Liver (tissue), 9 donors: Measurements from ENCODE around the gene OCA2. TPM values are rescaled to one million over a fixed set of nuclear protein-coding genes. Genes with fewer than 3 reads are reported as not detected.

Experiments used
- DNase-seq: peaks from one replicate; pipeline ENCODE4 v3.0.0-alpha.2; 2017; ENCODE audit warnings: low spot score
- H3K27ac ChIP-seq, 2 donors: one replicate each; pipeline ENCODE4 v1.7.0; 2013; ENCODE audit warnings: inconsistent platforms in 2 of 2, low read length in 2 of 2, control low read depth in 1 of 2, low read depth in 1 of 2, mild to moderate bottlenecking in 1 of 2
- H3K27me3 ChIP-seq, 4 donors: one replicate each; pipeline versions ENCODE4 v1.6.1 to v1.7.0; 2013; ENCODE audit warnings: low read length in 3 of 4, inconsistent platforms in 1 of 4, mild to moderate bottlenecking in 1 of 4, moderate library complexity in 1 of 4; ENCODE audit not compliant: control insufficient read depth in 4 of 4, insufficient read depth in 4 of 4
- H3K36me3 ChIP-seq, 4 donors: one replicate each; pipeline versions ENCODE4 v1.6.1 to v1.7.0; 2013; ENCODE audit warnings: low read length in 3 of 4, mild to moderate bottlenecking in 3 of 4, low read depth in 1 of 4, moderate library complexity in 1 of 4; ENCODE audit not compliant: control insufficient read depth in 4 of 4, insufficient read depth in 3 of 4
- H3K4me1 ChIP-seq, 4 donors: one replicate each; pipeline versions ENCODE4 v1.6.1 to v1.7.0; 2013; ENCODE audit warnings: low read length in 3 of 4, mild to moderate bottlenecking in 3 of 4, moderate library complexity in 1 of 4; ENCODE audit not compliant: control insufficient read depth in 4 of 4, insufficient read depth in 4 of 4
- H3K4me3 ChIP-seq, 3 donors: one replicate each; pipeline versions ENCODE4 v1.6.1 to v1.7.0; 2013; ENCODE audit warnings: low read length in 3 of 3, control low read depth in 1 of 3, low read depth in 1 of 3, mild to moderate bottlenecking in 1 of 3
- H3K9ac ChIP-seq, 2 donors: one replicate each; pipeline ENCODE4 v1.7.0; 2013; ENCODE audit warnings: low read length in 2 of 2, mild to moderate bottlenecking in 2 of 2, moderate library complexity in 2 of 2, control low read depth in 1 of 2, low read depth in 1 of 2
- H3K9me3 ChIP-seq, 4 donors: one replicate each; pipeline versions ENCODE4 v1.6.1 to v1.7.0; 2013; ENCODE audit warnings: low read length in 3 of 4; ENCODE audit not compliant: control insufficient read depth in 4 of 4
- ATF3 ChIP-seq: IDR thresholded peaks from 2 replicates; pipeline ENCODE4 v1.6.1; 2016; ENCODE audit warnings: antibody characterized with exemption
- CTCF ChIP-seq: fragments of 150-350 bp; IDR thresholded peaks from 2 replicates; pipeline ENCODE4 v1.5.1; 2017; ENCODE audit warnings: improper control_type of control experiment, low read depth, low read length; ENCODE audit not compliant: missing input control
- FOXA1 ChIP-seq: IDR thresholded peaks from 2 replicates; pipeline ENCODE4 v1.6.1; 2016; ENCODE audit warnings: antibody characterized with exemption
- FOXA2 ChIP-seq: IDR thresholded peaks from 2 replicates; pipeline ENCODE4 v1.6.1; 2016; ENCODE audit warnings: antibody characterized with exemption
- GABPA ChIP-seq, 2 donors: IDR thresholded peaks in 1 of 2; conservative IDR thresholded peaks in 1 of 2; 2 replicates each; pipeline ENCODE4 v1.6.1; 2016; ENCODE audit warnings: antibody characterized with exemption in 2 of 2, mild to moderate bottlenecking in 1 of 2, moderate library complexity in 1 of 2
- HNF4A ChIP-seq, 2 donors: conservative IDR thresholded peaks; 2 replicates each; pipeline ENCODE4 v1.6.1; 2016; ENCODE audit warnings: antibody characterized with exemption in 2 of 2, mild to moderate bottlenecking in 2 of 2
- JUND ChIP-seq, 2 donors: IDR thresholded peaks; 2 replicates each; pipeline ENCODE4 v1.6.1; 2016; ENCODE audit warnings: antibody characterized with exemption in 2 of 2
- RAD21 ChIP-seq, 2 donors: IDR thresholded peaks; 2 replicates each; pipeline ENCODE4 v1.6.1; 2016; ENCODE audit warnings: antibody characterized with exemption in 2 of 2, mild to moderate bottlenecking in 2 of 2
- RXRA ChIP-seq, 2 donors: IDR thresholded peaks; 2 replicates each; pipeline ENCODE4 v1.6.1; 2017 to 2018; ENCODE audit warnings: antibody characterized with exemption in 2 of 2, mild to moderate bottlenecking in 1 of 2
- TAF1 ChIP-seq: conservative IDR thresholded peaks from 2 replicates; pipeline ENCODE4 v1.6.1; 2016; ENCODE audit warnings: antibody characterized with exemption, mild to moderate bottlenecking
- YY1 ChIP-seq: IDR thresholded peaks from 2 replicates; pipeline ENCODE4 v1.6.1; 2016; ENCODE audit warnings: antibody characterized with exemption, mild to moderate bottlenecking
- WGBS: extraction: QIAGEN DNeasy Blood & Tissue Kit; methylation state at CpG from one replicate; pipeline ENCODE4 v1.1.7; 2013; 5-methylcytosine and 5-hydroxymethylcytosine counted together
- polyA plus RNA-seq, 2 donors: library from polyadenylated mRNA; stranded (reverse) in 1 of 2; unstranded in 1 of 2; fragments of 200-250 nt in 1 of 2; fragments of >200 nt in 1 of 2; fragmentation: Nextera tagmentation in 1 of 2; extraction: Ambion mirVana in 1 of 2; gene quantifications; one replicate each; pipeline versions ENCODE4 v1.2.1 to v1.2.3, GENCODE V29; 2013 to 2015
- total RNA-seq, 2 donors: library from RNA; depleted of rRNA; stranded (reverse); fragments of >200 nt; gene quantifications; one replicate each; pipeline ENCODE4 v1.2.3, GENCODE V29; 2014
- TF ChIP-seq, protein P1 (sequence below): IDR thresholded peaks from 2 replicates; pipeline ENCODE4 v1.6.1; 2016; ENCODE audit warnings: antibody characterized with exemption, mild to moderate bottlenecking
- TF ChIP-seq, protein P2 (sequence below): IDR thresholded peaks from 2 replicates; pipeline ENCODE4 v1.6.1; 2016; ENCODE audit warnings: antibody characterized with exemption
- donor health status: healthy.
- donor health status: healthy.
- donor health status: healthy.
- donor health status: healthy.
- donor health status: healthy.

Gene OCA2
- total and polyA plus RNA-seq, 4 donors: 0.02 to 0.56 (median 0.15) TPM

- no peak for TF ChIP-seq FOXA1
- no peak for TF ChIP-seq ATF3
- peak; percentile 22 to 83 for TF ChIP-seq HNF4A (conservative IDR thresholded peaks at IDR 0.05)
- TF ChIP-seq RXRA (IDR thresholded peaks at IDR 0.05): peak in 1 of 2 donors; percentile 26
- no peak overlapping the region for H3K27ac ChIP-seq
- H3K4me1 ChIP-seq: peaks cover 0 to 14% (median 7%) of the 10 kb centered on the region in 4 donors
- no peak overlapping the region for H3K4me3 ChIP-seq
- no peaks in the 10 kb centered on the region for H3K9me3 ChIP-seq
- no peaks in the 10 kb centered on the region for H3K27me3 ChIP-seq
- peak; percentile 34 for DNase-seq
- WGBS: 48% methylated on average over 4 of the region's 4 CpGs
- no peaks in the 10 kb centered on the region for H3K36me3 ChIP-seq
- H3K9ac ChIP-seq: no peak overlapping the region
These were observed 61.0 kb downstream of the OCA2 start for GRCh38 chr15:28037969-28038590.

DNA sequence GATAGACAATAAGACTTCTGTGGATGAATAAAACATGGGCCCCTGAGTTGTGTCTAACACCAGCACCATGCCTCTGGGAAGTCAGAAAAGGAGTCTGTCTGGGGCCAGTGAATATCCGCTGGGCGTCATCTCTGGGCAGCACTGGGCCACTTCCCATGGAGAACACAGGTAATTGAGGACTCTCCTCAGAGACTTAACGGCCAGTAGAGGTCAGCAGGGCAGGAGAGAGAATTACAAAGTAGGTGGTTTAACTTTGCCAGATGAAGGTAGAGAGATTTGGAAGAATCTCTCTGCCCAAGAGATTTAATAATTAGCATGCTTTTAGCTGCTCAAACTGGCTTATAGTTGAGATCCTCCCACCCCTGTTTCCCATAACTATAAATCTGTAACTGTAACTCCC lies 65.7 kb downstream of the OCA2 start:
- Histone ChIP-seq H3K9ac (no peak overlapping the region), H3K36me3 (no peaks in the 10 kb centered on the region), H3K9me3 (no peaks in the 10 kb centered on the region), H3K4me3 (no peak overlapping the region), H3K27me3 (no peaks in the 10 kb centered on the region), H3K27ac (no peak overlapping the region), H3K4me1 (peaks cover 0 to 10% (median 4%) of the 10 kb centered on the region in 4 donors)
- DNase-seq: peak; percentile 19
- no peak for TF ChIP-seq FOXA2
- TF ChIP-seq RAD21 (IDR thresholded peaks at IDR 0.05): peak in 1 of 2 donors; percentile 39
- 61% methylated on average over 3 of the region's 3 CpGs for WGBS

DNA sequence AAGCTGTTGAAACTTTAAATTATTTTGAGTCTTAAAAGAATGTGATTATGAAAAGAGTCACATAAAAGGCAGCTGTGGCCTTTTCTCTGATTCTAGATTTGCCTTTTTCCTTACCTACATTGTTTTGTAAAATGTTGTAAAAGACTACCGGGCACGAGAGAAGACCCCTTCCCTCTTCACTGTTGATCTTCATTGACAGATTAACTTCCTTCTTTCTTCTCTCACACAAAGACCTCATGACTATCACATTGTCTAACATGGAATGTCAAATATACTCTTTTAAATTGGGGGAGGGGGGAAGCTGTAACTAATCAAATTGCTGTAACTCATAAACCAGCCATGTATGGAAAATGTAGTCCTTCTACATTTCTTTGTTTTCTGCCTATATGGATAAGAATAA lies 68.3 kb downstream of the OCA2 start:
- 86% methylated on average over 2 of the region's 2 CpGs for WGBS
- no peak for DNase-seq

DNA sequence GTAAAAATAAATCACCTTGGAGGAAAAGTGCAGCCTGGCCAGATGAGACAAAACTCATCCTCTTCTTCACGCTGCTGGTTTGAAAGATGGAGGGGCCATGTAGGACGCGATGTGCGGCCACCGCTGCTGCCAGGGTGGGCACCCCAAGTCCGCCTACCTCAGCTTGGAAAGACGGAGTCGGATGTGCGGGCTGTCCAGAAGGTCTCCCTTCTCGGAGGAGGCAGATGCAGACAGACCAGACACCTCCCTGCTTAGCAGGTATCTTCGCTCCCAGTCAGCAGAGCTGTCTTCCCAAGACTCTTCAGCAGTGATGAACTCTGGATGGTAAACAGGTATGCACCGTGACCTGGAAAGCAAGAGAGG lies 71.4 kb downstream of the OCA2 start:
- no peaks in the 10 kb centered on the region for H3K36me3 ChIP-seq
- H3K4me1 ChIP-seq: no peaks in the 10 kb centered on the region
- TF ChIP-seq RXRA (IDR thresholded peaks at IDR 0.05) (no peak), YY1 (no peak), HNF4A (conservative IDR thresholded peaks at IDR 0.05) (no peak), FOXA2 (no peak), JUND (IDR thresholded peaks at IDR 0.05) (no peak), CTCF (no peak), FOXA1 (no peak), TAF1 (no peak)
- TF ChIP-seq, protein P1, sequence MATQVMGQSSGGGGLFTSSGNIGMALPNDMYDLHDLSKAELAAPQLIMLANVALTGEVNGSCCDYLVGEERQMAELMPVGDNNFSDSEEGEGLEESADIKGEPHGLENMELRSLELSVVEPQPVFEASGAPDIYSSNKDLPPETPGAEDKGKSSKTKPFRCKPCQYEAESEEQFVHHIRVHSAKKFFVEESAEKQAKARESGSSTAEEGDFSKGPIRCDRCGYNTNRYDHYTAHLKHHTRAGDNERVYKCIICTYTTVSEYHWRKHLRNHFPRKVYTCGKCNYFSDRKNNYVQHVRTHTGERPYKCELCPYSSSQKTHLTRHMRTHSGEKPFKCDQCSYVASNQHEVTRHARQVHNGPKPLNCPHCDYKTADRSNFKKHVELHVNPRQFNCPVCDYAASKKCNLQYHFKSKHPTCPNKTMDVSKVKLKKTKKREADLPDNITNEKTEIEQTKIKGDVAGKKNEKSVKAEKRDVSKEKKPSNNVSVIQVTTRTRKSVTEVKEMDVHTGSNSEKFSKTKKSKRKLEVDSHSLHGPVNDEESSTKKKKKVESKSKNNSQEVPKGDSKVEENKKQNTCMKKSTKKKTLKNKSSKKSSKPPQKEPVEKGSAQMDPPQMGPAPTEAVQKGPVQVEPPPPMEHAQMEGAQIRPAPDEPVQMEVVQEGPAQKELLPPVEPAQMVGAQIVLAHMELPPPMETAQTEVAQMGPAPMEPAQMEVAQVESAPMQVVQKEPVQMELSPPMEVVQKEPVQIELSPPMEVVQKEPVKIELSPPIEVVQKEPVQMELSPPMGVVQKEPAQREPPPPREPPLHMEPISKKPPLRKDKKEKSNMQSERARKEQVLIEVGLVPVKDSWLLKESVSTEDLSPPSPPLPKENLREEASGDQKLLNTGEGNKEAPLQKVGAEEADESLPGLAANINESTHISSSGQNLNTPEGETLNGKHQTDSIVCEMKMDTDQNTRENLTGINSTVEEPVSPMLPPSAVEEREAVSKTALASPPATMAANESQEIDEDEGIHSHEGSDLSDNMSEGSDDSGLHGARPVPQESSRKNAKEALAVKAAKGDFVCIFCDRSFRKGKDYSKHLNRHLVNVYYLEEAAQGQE: no peak
- TF ChIP-seq, protein P2, sequence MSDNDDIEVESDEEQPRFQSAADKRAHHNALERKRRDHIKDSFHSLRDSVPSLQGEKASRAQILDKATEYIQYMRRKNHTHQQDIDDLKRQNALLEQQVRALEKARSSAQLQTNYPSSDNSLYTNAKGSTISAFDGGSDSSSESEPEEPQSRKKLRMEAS: no peak
- no peak overlapping the region for H3K27ac ChIP-seq
- no peaks in the 10 kb centered on the region for H3K27me3 ChIP-seq
- no peak overlapping the region for H3K4me3 ChIP-seq
- H3K9me3 ChIP-seq: no peaks in the 10 kb centered on the region
- WGBS: 96% methylated on average over 12 of the region's 12 CpGs
- no peak for DNase-seq
- no peak overlapping the region for H3K9ac ChIP-seq

More for the DNA sequence above, 68.3 kb downstream of the OCA2 start:
- Histone ChIP-seq H3K4me1 (no peaks in the 10 kb centered on the region), H3K27me3 (no peaks in the 10 kb centered on the region), H3K9me3 (no peaks in the 10 kb centered on the region), H3K27ac (no peak overlapping the region), H3K4me3 (no peak overlapping the region), H3K9ac (no peak overlapping the region), H3K36me3 (no peaks in the 10 kb centered on the region)
- TF ChIP-seq TAF1 (no peak), GABPA (IDR thresholded peaks at IDR 0.05 in 1 of 2, conservative IDR thresholded peaks at IDR 0.05 in 1 of 2) (no peak), RXRA (IDR thresholded peaks at IDR 0.05) (no peak)
